ENCODE results near the gene ATP13A5.

Gene ATP13A5

GRCh38 chr3:193378706-193379105 lies at the start of gene ATP13A5:
ATP13A5 (minus strand) TSS chr3:193378753; CDS start chr3:193378725, 28 bp downstream.
- DNase-seq = no peak

DNA sequence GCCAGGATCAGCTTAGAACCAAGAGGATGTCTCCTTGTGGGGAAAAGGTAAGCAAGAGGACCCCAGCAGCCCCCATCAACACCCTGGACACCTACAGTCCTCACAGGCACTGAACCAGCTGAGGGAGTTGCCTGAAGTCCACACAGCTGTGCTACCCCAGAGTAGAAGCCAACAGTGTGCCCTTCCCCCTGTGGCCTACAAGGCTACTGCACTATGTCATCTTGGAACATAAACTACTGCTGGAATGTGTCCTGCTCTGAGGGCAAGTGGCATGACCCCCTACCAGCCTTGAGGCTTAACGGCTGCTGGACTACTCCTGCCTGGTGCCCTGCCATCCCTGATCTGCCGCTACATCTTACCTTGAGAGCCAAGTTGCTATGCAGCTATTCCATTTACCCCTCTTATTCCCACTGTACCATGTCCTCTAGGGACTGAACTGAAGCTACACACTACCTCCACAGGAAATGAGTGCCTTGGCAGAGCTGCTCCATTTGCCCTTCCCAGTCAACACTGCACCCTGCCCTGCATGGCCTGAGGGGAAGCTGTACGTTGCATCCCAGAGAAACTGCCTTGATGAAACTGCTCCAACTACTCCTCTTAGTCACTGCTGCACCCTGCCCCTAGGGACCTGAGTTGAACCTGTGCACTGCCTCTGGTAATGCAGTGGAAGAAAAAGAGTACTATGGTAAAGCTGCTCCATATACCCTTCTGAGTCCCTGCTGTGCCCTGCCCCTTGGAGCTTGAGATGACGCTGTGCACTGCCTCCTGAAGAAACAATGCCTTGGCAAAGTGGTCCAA lies 40.2 kb upstream of the ATP13A5 start:
- no peak for DNase-seq

DNA sequence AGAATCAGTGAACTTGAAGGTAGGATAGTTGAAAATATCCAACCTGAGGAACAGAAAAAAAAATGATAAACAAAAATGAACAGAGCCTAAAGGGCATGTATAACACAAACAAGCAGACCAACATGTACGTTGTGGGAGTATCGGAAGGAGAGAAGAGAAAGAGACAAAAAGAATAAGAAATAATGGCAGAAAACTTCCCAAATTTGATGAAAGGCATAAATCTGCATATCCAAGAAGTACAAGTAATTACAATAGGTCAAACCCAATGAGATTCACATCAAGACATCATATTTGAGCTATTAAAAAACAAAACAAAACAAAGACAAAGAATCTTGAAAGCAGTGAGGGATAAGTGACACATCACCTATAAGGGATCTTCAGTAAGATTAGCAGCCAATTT lies 38.1 kb upstream of the ATP13A5 start:
- no peak for DNase-seq

GRCh38 chr3:193407688-193408087 lies 29.1 kb upstream of the ATP13A5 start:
- DNase-seq = no peak

DNA sequence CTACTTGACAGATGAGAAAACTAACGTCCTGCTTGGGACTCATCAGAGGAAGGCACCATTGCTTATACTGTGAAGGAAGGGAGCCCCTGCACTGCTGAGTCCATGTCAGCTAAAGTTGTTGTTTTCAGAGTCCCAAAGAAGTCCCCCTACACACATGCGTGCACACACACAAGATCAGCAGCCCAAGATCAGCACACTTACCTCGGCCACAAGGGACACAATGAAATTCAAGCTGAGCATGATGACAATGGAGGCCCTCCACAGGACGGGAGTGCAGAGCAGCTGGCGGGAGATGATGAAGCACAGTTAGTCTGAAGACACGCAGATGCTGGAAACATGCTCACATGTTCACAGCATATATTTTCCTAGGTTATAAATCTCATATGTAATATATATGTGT lies 28.6 kb upstream of the ATP13A5 start:
- no peak for DNase-seq

DNA sequence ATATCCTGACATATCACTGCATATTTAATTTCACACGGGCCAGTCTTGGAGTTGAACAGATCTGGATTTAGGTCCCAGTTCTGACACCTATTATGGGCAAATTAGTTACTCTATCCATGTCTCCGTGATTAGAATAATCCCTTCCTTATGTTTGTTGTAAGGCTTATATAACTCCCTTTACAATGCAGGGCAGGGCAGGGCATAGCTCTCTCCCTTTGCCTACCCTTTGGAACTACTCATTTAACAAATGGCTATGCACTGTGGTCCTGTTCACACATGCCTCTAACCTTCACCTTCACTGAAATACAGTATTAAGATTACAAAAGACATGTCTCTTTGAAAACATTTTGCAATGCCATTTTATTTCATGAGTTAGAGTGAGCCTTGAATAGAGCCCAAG lies 24.8 kb upstream of the ATP13A5 start:
- DNase-seq = no peak

GRCh38 chr3:193400304-193400703 lies 21.8 kb upstream of the ATP13A5 start:
- no peak for DNase-seq

DNA sequence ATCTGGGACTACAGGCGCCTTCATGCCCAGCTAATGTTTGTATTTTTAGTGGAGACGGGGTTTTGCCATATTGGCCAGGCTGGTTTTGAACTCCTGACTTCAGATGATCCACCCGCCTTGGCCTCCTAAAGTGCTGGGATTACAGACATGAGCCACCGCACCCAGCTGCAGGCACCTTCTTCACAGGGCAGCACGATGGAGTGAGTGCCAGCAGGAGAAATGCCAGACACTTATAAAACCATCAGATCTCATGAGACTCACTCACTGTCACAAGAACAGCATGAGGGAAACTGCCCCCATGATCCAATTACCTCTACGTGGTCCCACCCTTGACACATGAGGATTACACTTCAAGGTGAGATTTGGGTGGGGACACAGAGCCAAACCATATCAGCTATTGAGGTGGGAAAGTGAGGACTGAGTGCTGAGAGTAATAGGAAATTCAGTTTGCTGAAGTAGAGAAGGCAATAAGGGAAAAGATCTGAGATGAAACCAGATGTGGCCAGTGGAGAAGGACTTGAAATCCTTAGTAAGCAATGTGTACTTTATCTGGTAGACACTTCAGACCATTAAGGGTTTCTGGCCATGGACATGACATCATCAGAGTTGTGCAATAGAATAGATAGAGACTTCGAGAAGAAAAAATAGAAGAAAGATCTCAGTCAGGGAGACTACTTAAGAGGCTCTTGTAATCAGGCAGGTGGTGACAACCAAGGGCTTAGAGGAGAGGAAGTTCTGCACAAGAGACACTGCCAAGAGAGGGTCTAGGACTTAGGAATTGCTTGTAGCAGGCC lies 18.1 kb upstream of the ATP13A5 start:
- DNase-seq = no peak

DNA sequence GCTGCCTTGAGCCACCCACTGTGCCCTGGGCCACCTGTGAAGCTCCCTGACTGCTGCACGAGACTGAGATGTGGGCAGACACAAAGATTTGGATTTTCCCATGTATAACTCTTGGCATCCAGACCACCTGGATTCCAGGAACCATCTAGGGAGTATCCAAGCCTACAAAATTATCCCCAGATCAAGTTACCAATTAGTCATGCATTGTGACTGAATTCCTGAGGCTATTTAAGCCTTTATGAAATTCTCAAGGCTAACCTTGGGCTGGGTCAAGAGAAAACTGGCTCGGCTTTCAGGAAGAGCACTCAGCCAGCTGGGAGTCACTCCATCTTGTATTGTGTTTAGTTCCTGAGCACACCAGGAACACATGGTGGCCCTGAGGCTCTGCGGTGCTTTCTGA lies 13.3 kb upstream of the ATP13A5 start:
- no peak for DNase-seq

DNA sequence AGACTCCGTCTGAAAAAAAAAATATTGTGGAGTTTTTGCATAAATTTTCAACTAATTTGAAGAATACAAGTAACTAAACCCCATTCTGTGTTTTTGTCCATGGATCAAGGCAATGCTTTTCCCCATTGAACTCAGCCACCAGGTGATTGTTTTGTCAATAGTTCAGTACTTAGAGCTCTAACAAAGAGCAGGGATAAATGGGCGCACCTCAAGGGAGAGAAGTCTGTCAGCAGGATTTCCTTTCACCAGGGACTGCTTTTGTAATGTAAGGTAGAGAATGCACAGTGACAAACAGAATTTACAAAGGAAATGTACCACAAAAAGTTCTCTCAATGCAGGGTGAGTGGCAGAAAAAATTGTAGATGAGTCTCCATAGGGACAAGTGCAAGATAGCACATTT lies 10.8 kb upstream of the ATP13A5 start:
- no peak for DNase-seq

DNA sequence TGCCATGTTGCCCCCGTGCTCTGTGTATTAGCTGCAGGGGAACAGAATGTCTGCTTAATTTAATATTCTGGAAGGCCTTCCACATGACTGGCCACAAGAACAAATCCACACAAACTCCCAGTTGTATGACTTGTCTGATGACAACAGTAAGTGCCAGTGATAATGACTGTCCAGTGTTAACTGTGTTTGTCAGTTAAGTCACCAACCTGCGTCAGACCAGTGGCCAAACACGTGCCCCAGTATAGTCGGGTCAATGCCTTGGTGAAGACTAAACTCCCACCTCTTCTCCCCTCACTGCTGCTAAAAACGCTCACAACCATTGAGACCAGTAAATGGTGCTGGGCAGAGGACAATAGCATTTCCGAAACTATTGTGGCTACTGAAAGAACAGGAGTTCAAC lies 9.8 kb upstream of the ATP13A5 start:
- DNase-seq = no peak

- DNase-seq = no peak
These were observed 9.0 kb upstream of the ATP13A5 start for GRCh38 chr3:193387596-193387995.

DNA sequence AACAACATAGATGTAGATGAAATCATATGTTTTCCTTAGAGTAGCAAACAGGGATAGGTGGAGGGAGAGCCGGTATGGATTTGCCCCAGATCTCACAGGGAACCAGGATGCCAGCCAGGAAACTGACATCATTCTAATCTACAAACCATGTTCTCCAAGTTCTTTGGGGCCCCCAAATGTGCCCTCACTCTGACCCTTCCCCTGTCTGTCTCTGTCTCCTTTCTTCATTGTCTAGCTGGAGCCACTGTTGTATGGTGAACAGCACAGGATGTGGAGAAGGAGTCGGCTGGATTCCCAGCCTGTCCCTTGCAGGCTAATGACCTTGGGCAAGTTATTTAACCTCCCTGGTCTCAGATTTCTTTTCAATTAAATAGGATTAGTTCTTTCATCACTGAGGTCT lies 962 bp downstream of the ATP13A5 start:
- DNase-seq = no peak

- DNase-seq = no peak
These were observed 2.9 kb downstream of the ATP13A5 start for GRCh38 chr3:193375614-193376013.

- DNase-seq = no peak
These were observed 5.8 kb downstream of the ATP13A5 start for GRCh38 chr3:193372783-193373182.

DNA sequence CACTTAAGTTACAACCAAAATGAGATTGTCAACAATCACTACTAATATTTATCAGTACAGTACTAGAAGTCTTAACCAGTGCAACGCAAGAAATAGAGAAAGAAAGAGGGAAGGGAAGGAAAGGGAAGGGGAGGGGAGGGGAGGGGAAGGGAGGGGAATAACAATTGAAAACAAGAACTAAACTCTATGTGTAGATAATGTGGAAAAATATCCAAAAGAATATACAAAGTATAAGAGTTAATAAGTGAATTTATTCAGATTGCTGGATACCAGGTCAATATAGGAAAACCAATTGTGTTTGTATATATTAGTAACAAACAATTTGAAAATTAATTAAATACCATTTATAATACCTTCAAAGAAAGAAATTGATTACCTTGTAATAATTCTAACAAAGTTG lies 10.7 kb downstream of the ATP13A5 start:
- DNase-seq = no peak

DNA sequence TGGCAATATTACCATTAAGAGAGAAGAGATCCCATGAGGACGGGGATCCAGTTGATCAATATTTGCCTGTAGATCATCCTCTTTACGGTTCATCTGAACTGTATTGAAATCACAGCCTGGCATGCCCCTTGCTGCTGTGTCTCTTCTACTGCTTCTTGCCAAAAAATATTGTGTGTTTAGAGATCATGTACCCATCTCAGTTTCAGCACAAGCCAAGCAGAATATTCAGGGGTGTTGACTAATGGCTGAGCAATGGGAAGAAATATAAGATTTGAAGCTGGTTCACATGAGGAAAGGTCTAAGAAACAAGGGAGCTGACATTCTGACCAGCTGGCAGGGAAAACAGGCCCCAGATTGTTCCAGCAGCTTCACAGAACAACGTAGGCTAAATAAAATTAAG lies 21.3 kb downstream of the ATP13A5 start:
- no peak for DNase-seq

GRCh38 chr3:193354423-193354822 lies 24.1 kb downstream of the ATP13A5 start:
- DNase-seq = no peak

DNA sequence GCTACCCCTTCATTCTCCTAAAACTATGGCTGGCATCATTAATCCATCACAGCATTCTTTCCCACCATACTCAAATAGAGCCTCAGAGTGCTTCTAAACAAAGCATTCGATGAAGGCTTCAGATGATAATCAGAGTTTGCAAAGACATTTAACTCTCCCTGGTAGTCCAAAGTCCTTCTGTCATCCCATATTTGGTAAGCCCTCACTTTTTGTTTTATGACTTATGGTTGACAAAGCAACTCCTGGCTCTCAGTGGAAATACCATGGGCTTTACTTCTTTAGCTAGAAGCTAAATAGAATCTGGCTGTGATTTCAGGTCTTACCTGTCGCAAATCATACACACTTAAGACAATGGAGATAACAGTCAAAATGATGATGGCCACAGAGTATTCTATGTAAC lies 27.8 kb downstream of the ATP13A5 start:
- DNase-seq = no peak

DNA sequence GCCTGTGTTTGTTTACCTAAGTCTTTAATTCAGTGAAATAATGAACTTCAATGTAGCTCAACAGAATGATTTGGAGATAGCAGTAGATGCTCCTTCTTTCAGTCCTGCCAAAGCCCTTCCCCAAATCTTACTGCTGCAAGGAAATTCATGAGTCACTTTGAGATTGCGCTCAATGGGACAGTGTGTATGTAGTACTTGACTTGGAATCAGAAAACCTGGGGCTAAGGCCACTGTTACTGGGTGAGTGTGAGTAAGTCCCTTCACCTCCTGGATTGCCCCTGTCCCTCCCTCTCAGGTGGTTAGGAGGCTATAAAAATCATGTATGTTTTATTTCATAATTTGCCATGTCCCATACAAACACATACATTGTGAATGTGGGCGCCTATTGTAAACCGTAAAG lies 29.9 kb downstream of the ATP13A5 start:
- no peak for DNase-seq

DNA sequence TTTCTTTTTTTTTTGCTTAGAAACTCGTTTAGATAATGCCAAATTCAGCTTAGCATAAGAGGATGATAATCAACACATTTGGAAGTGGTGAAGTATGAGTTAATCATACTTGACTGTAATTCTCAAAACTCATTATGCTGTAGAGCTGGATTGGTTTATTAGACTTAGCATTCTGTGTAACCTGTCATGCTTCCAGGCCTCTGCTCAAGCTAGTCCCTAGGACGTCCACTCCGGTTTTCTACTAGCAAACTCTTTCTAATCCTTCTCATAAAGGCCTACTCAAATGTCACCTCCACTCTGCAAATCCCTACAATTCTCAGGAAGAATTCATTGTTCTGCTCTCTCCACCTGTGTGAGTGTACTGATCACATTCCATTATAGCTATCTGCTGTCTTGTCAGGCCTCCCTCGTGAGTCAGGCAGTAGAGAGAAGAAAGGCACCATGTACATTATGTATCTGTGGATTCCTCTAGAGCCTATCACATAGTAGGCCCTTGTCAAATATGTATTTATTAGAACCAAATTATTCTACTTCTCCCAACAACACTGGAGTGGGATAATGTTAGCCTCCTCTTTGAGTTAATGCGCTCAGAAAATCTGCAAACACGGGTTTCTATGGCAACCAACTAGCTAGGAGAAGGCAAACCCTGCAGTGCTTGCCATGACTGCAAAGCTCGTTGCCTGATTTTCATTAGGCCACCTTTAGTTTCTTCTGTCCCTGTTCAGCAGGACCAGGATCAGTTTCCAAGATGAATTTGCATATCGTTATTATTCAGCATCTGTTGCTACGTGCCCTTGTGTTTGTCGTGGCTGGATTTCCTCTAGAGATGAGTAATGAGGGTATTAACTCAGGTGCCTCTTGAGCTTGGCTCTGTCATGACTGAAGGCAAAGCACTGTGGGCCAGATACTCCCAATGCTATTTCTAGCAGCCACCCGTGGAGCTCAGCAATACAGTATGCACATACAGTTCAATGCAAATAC lies 30.7 kb downstream of the ATP13A5 start:
- DNase-seq = no peak

GRCh38 chr3:193346259-193346658 lies 32.3 kb downstream of the ATP13A5 start:
- no peak for DNase-seq

- DNase-seq = no peak
These were observed 33.1 kb downstream of the ATP13A5 start for GRCh38 chr3:193345431-193345830.

Measured in activated CD4-positive, alpha-beta T cell treated with anti-CD3 and anti-CD28 coated beads for 1 hour (primary cell).